HUES48 (cell line): ENCODE data around the gene OR13J1.

Experiments
- H3K27ac ChIP-seq: one replicate; pipeline ENCODE4 v1.7.0; 2013; ENCODE audit warnings: low read depth, low read length, inconsistent platforms
- H3K27me3 ChIP-seq: 2 replicates; pipeline ENCODE4 v1.6.1; 2013; ENCODE audit warnings: mild to moderate bottlenecking, low read length; ENCODE audit not compliant: control insufficient read depth, insufficient read depth
- H3K36me3 ChIP-seq: 2 replicates; pipeline ENCODE4 v1.6.1; 2013; ENCODE audit warnings: low read length; ENCODE audit not compliant: control insufficient read depth, insufficient read depth
- H3K4me1 ChIP-seq: 2 replicates; pipeline ENCODE4 v1.6.1; 2013; ENCODE audit warnings: mild to moderate bottlenecking, low read length; ENCODE audit not compliant: control insufficient read depth, insufficient read depth
- H3K4me3 ChIP-seq: 2 replicates; pipeline ENCODE4 v1.5.1; 2013; ENCODE audit warnings: mild to moderate bottlenecking, low read depth, low read length
- H3K9ac ChIP-seq: 2 replicates; pipeline ENCODE4 v1.6.1; 2013; ENCODE audit warnings: mild to moderate bottlenecking, low read depth, low read length, moderate library complexity
- H3K9me3 ChIP-seq: 2 replicates; pipeline ENCODE4 v1.6.1; 2013; ENCODE audit warnings: low read length; ENCODE audit not compliant: control insufficient read depth, insufficient read depth

The OR13J1 gene

GRCh38 chr9:35829084-35829763 lies 41.0 kb downstream of the OR13J1 start, which contains the start of gene TMEM8B:
TMEM8B (plus strand) TSS chr9:35829228; CDS start chr9:35829448, 220 bp downstream.
- no peaks in the 10 kb centered on the region for H3K27me3 ChIP-seq
- H3K4me3 ChIP-seq = peak within 1 kb of the TSS; percentile 85
- H3K9me3 ChIP-seq = no peaks in the 10 kb centered on the region
- no peaks in the 10 kb centered on the region for H3K36me3 ChIP-seq
- no peak within 1 kb of the TSS for H3K9ac ChIP-seq
- H3K27ac ChIP-seq = peak within 1 kb of the TSS; percentile 64
- H3K4me1 ChIP-seq = peaks cover 8% of the 10 kb centered on the region; the same call in 1 of the 2 replicates

DNA sequence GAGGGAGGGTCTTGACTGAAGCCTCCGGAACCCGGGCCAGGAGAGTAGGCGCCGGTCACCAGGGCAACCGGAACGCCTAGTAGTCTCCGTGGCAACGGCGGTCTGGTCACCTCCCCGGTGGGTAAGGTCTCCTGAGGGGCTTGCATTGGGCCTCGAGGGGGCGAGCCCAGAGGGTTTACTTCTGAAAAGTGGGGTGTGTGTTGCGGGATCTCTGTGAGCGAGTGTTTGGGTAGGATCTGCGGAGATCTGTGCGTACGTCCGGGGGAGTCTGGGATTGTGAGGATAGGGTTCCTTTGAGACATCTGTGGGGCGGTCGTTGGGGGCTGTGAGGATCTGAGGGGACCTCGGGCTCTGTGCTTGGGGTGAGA lies 41.5 kb downstream of the OR13J1 start, which contains the start of gene FAM221B:
FAM221B (minus strand) TSS at position 17 of the 368 bp plus-strand sequence. CDS start 2,571 bp downstream, outside the sequence.
- H3K4me3 ChIP-seq = peak within 1 kb of the TSS; percentile 85
- peaks cover 8% of the 10 kb centered on the region; the same call in 1 of the 2 replicates for H3K4me1 ChIP-seq
- H3K9me3 ChIP-seq = no peaks in the 10 kb centered on the region
- no peak within 1 kb of the TSS for H3K9ac ChIP-seq
- peak within 1 kb of the TSS; percentile 64 for H3K27ac ChIP-seq
- H3K36me3 ChIP-seq = no peaks in the 10 kb centered on the region
- H3K27me3 ChIP-seq = no peaks in the 10 kb centered on the region

DNA sequence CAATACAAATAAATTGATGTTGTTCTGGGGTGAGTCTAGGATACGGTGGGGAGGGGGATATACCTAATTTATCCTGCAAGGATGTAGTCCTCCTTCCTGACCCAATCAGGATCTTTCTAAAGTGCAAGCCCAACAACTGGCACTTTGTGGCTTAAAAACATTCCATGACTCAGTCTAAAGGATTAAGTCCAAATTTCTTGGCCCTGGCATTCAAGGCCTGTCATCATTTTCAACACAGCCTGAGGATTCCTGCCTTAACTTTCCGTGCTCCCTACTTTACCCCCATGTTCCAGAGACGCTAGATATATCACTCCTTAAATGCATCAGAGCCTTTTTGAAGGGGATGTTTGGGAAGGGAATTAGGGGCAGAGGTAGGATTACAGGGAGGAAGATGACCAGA lies 42.7 kb downstream of the OR13J1 start:
- H3K27ac ChIP-seq = no peak overlapping the region
- peaks cover 19% of the 10 kb centered on the region; the same call in 1 of the 2 replicates for H3K4me1 ChIP-seq
- H3K4me3 ChIP-seq = no peak overlapping the region
- no peaks in the 10 kb centered on the region for H3K9me3 ChIP-seq
- H3K27me3 ChIP-seq = no peaks in the 10 kb centered on the region
- H3K9ac ChIP-seq = no peak overlapping the region
- H3K36me3 ChIP-seq = no peaks in the 10 kb centered on the region

- H3K9me3 ChIP-seq = no peaks in the 10 kb centered on the region
- no peak overlapping the region for H3K9ac ChIP-seq
- no peaks in the 10 kb centered on the region for H3K27me3 ChIP-seq
- H3K4me1 ChIP-seq = peaks cover 19% of the 10 kb centered on the region; the same call in 1 of the 2 replicates
- H3K36me3 ChIP-seq = no peaks in the 10 kb centered on the region
- H3K27ac ChIP-seq = no peak overlapping the region
- no peak overlapping the region for H3K4me3 ChIP-seq
Observed at GRCh38 chr9:35826071-35826701, 44.0 kb downstream of the OR13J1 start.

- Histone ChIP-seq H3K27me3 (no peaks in the 10 kb centered on the region), H3K9me3 (no peaks in the 10 kb centered on the region), H3K36me3 (no peaks in the 10 kb centered on the region), H3K4me3 (no peak overlapping the region), H3K9ac (no peak overlapping the region), H3K27ac (no peak overlapping the region), H3K4me1 (peaks cover 15% of the 10 kb centered on the region; the same call in 1 of the 2 replicates)
Observed at GRCh38 chr9:35822926-35823325, 47.3 kb downstream of the OR13J1 start.

GRCh38 chr9:35820076-35820475 lies 50.1 kb downstream of the OR13J1 start:
- no peak overlapping the region for H3K4me3 ChIP-seq
- H3K9ac ChIP-seq = no peak overlapping the region

More at GRCh38 chr9:35820076-35820475, 50.1 kb downstream of the OR13J1 start:
- Histone ChIP-seq H3K4me1 (peaks cover 11% of the 10 kb centered on the region; the same call in 1 of the 2 replicates), H3K9me3 (no peaks in the 10 kb centered on the region), H3K27ac (no peak overlapping the region), H3K36me3 (no peaks in the 10 kb centered on the region), H3K27me3 (no peaks in the 10 kb centered on the region)
